PC-3 (cell line): ENCODE results near the gene PPP2R5B.

ENCODE experiments used
- CTCF ChIP-seq: fragments of 300-600 bp; sonication (generic); conservative IDR thresholded peaks from 2 replicates; pipeline ENCODE4 v1.5.1; 2017; ENCODE audit warnings: antibody characterized with exemption, low read depth, mild to moderate bottlenecking, low read length
- EZH2 ChIP-seq: fragments of 300-600 bp; sonication (generic); IDR thresholded peaks from one replicate; pipeline ENCODE4 v1.6.1; 2017; ENCODE audit warnings: antibody characterized with exemption, mild to moderate bottlenecking, low read length; ENCODE audit not compliant: unreplicated experiment

GRCh38 chr11:64925536-64926436 is 1.3 kb downstream of the PPP2R5B start:
- TF ChIP-seq EZH2 (no peak), CTCF (no peak)
